B cell (primary cell): ENCODE measurements around the gene PINLYP. TPM values are rescaled to one million over a fixed set of nuclear protein-coding genes. Genes with fewer than 3 reads are reported as not detected.

Source experiments
- ATAC-seq: fragments of 200-7000 bp; cut with Tn5 transposase; one replicate; pipeline ENCODE4 v1.10.0; 2021; ENCODE audit warnings: low read depth, mild to moderate bottlenecking, moderate number of reproducible peaks, moderate library complexity
- CTCF ChIA-PET: fragments of 350-600 bp; sonication (Branson Sonifier 250); formaldehyde crosslinking; loops from one replicate; lab custom pipeline; 2021; ENCODE audit warnings: antibody characterized with exemption, inconsistent platforms; lab: Charles Lee
- POLR2A ChIA-PET: fragments of 350-600 bp; sonication (Branson Sonifier 250); formaldehyde crosslinking; loops from one replicate; lab custom pipeline; 2021; ENCODE audit warnings: antibody characterized with exemption; lab: Charles Lee
- DNase-seq: peaks from one replicate; pipeline ENCODE4 v3.0.0; 2013
- H2AFZ ChIP-seq: 2 replicates; pipeline ENCODE4 v1.6.1; 2012; ENCODE audit warnings: mild to moderate bottlenecking, low read depth, low read length; ENCODE audit not compliant: insufficient read depth, poor library complexity, severe bottlenecking
- H3K27ac ChIP-seq, 2 donors: 1 replicate in 1 of 2; 2 replicates in 1 of 2; pipeline ENCODE4 v1.5.1; 2012 to 2013; ENCODE audit warnings: low read length in 2 of 2, mild to moderate bottlenecking in 2 of 2, moderate library complexity in 1 of 2
- H3K27me3 ChIP-seq, 4 experiments: fragments of 200-600 bp in 1 of 4; sonication (generic) in 1 of 4; replicated peaks in 1 of 4; 1 replicate in 2 of 4; 2 replicates in 2 of 4; pipeline versions ENCODE4 v1.6.1 to v1.7.0; 2013 to 2016; ENCODE audit warnings: low read length in 3 of 4, mild to moderate bottlenecking in 2 of 4, mixed read lengths in 1 of 4, moderate library complexity in 1 of 4; ENCODE audit not compliant: insufficient read depth in 4 of 4, control insufficient read depth in 3 of 4; ENCODE audit errors: control extremely low read depth in 1 of 4
- H3K36me3 ChIP-seq, 2 experiments: replicated peaks in 1 of 2; 1 replicate in 1 of 2; 2 replicates in 1 of 2; pipeline versions ENCODE4 v1.6.1 to v1.7.1; 2013; ENCODE audit warnings: low read length in 1 of 2; ENCODE audit not compliant: insufficient read depth in 2 of 2, control insufficient read depth in 1 of 2; ENCODE audit errors: control extremely low read depth in 1 of 2, extremely low read depth in 1 of 2
- H3K4me1 ChIP-seq, 2 donors: fragments of 200-600 bp in 1 of 2; sonication (generic) in 1 of 2; 1 replicate in 1 of 2; 2 replicates in 1 of 2; pipeline versions ENCODE4 v1.5.1 to v1.6.1; 2013 to 2017; ENCODE audit warnings: low read length in 2 of 2; ENCODE audit not compliant: control insufficient read depth in 2 of 2, insufficient read depth in 2 of 2
- H3K4me2 ChIP-seq: replicated peaks from 2 replicates; pipeline ENCODE3; 2012; ENCODE audit warnings: mild to moderate bottlenecking, low read depth, low read length; ENCODE audit not compliant: poor library complexity, severe bottlenecking
- H3K4me3 ChIP-seq, 5 experiments: fragments of 200-600 bp in 1 of 5; sonication (generic) in 1 of 5; 1 replicate in 3 of 5; 2 replicates in 2 of 5; pipeline versions ENCODE4 v1.5.1 to v1.7.0; 2011 to 2016; ENCODE audit warnings: low read length in 4 of 5, mild to moderate bottlenecking in 4 of 5, low read depth in 2 of 5, control low read depth in 1 of 5, moderate library complexity in 1 of 5; ENCODE audit not compliant: insufficient read depth in 1 of 5; ENCODE audit errors: control extremely low read depth in 1 of 5, extremely low read depth in 1 of 5
- H3K79me2 ChIP-seq: fragments of 200-600 bp; sonication (generic); one replicate; pipeline ENCODE4 v1.6.0; 2016; ENCODE audit warnings: low read length; ENCODE audit not compliant: control insufficient read depth, insufficient read depth
- H3K9ac ChIP-seq: fragments of 200-600 bp; sonication (generic); 2 replicates; pipeline ENCODE4 v1.6.1; 2017; ENCODE audit warnings: mild to moderate bottlenecking, low read length, moderate library complexity
- H3K9me3 ChIP-seq, 3 donors: one replicate each; pipeline versions ENCODE4 v1.6.1 to v1.7.1; 2013; ENCODE audit warnings: low read length in 2 of 3; ENCODE audit not compliant: control insufficient read depth in 2 of 3, insufficient read depth in 1 of 3; ENCODE audit errors: control extremely low read depth in 1 of 3
- H4K20me1 ChIP-seq: 2 replicates; pipeline ENCODE4 v1.6.0; 2012; ENCODE audit warnings: mild to moderate bottlenecking, low read length; ENCODE audit not compliant: insufficient read depth, control insufficient read depth, poor library complexity, severe bottlenecking
- H3K27ac Mint-ChIP-seq: one replicate; pipeline ENCODE4 v1.8.0; 2021; ENCODE audit warnings: mixed read lengths
- H3K27me3 Mint-ChIP-seq: one replicate; pipeline ENCODE4 v1.8.0; 2021; ENCODE audit warnings: mixed read lengths
- H3K4me1 Mint-ChIP-seq: one replicate; pipeline ENCODE4 v1.8.0; 2021; ENCODE audit warnings: mixed read lengths
- H3K4me3 Mint-ChIP-seq: one replicate; pipeline ENCODE4 v1.8.0; 2021; ENCODE audit warnings: mixed read lengths
- H3K9me3 Mint-ChIP-seq: one replicate; pipeline ENCODE4 v1.8.0; 2022; ENCODE audit warnings: mixed read lengths; ENCODE audit not compliant: insufficient read depth
- CTCF ChIP-seq: fragments of 200-600 bp; IDR thresholded peaks from one replicate; pipeline ENCODE4 v1.8.0; 2022; ENCODE audit warnings: antibody characterized with exemption, mild to moderate bottlenecking
- EZH2 ChIP-seq: IDR thresholded peaks from 2 replicates; pipeline ENCODE4 v1.6.1; 2012; ENCODE audit warnings: borderline replicate concordance, low read depth, mild to moderate bottlenecking, moderate library complexity, low read length; ENCODE audit not compliant: insufficient read depth, poor library complexity, severe bottlenecking
- WGBS: methylation state at CpG from one replicate; pipeline ENCODE4 v1.1.5; 2013; ENCODE audit warnings: missing lambda C conversion rate; ENCODE audit not compliant: insufficient coverage; 5-methylcytosine and 5-hydroxymethylcytosine counted together
- intact Hi-C: fragments of 100-400 bp; cut with micrococcal nuclease; formaldehyde crosslinking; loops from one replicate; pipeline ENCODE4 v1.10.0; 2022
- polyA plus RNA-seq: library from polyadenylated mRNA; depleted of rRNA; stranded (reverse); fragments of >200 nt; gene quantifications from 2 replicates; pipeline ENCODE4 v1.2.3, GENCODE V29; 2012
- total RNA-seq, 2 donors: library from RNA; stranded (reverse); fragments of 120-200 nt in 1 of 2; gene quantifications; 1 replicate in 1 of 2; 2 replicates in 1 of 2; pipeline versions ENCODE4 v1.2.3 to v1.2.4, GENCODE V29; 2013 to 2022

PINLYP gene
- total and polyA plus RNA-seq, 2 donors (not counting 1 experiment from before 2014, with no cell fraction given), result 2.0 to 2.9 TPM

GRCh38 chr19:43628646-43629326 lies 53.2 kb downstream of the PINLYP start:
- no peak for ATAC-seq
- no peak overlapping the region for H3K4me3 Mint-ChIP-seq
- no peak overlapping the region for H3K27ac Mint-ChIP-seq
- H3K27me3 Mint-ChIP-seq, result peaks cover 28% of the 10 kb centered on the region
- ChIA-PET CTCF (interaction anchor here (1.2 to 1.5 kb wide), 2 partner anchors 22 to 182 kb away, joined by 3 to 6 read pairs; no protein-coding TSS in a partner anchor), POLR2A (no interaction called here)
- WGBS, result 90% methylated on average over 2 of the region's 3 CpGs
- H3K9me3 ChIP-seq, result peaks cover 0 to 23% (median 0%) of the 10 kb centered on the region in 3 donors
- no peak overlapping the region for H3K4me2 ChIP-seq
- H2AFZ ChIP-seq, result no peak overlapping the region
- TF ChIP-seq CTCF, result no peak
- no peak overlapping the region for H3K27ac ChIP-seq
- no peaks in the 10 kb centered on the region for H3K79me2 ChIP-seq
- H3K36me3 ChIP-seq, result no peaks in the 10 kb centered on the region
- H4K20me1 ChIP-seq, result peaks cover 3% of the 10 kb centered on the region
- DNase-seq, result no peak
- H3K9me3 Mint-ChIP-seq, result no peaks in the 10 kb centered on the region
- no peak overlapping the region for H3K4me3 ChIP-seq
- intact Hi-C loops, result no loop called here
- no peak overlapping the region for H3K9ac ChIP-seq
- peaks cover 7% of the 10 kb centered on the region for H3K4me1 Mint-ChIP-seq
- H3K4me1 ChIP-seq, result peaks cover 6 to 7% of the 10 kb centered on the region in 2 donors
- H3K27me3 ChIP-seq, result peaks cover 0 to 14% (median 7%) of the 10 kb centered on the region in 4 experiments

- Histone ChIP-seq H3K27ac (no peak overlapping the region), H3K4me2 (no peak overlapping the region), H2AFZ (no peak overlapping the region), H3K36me3 (no peaks in the 10 kb centered on the region), H3K79me2 (no peaks in the 10 kb centered on the region), H3K4me1 (peaks cover 3 to 6% of the 10 kb centered on the region in 2 donors), H4K20me1 (no peaks in the 10 kb centered on the region), H3K4me3 (no peak overlapping the region), H3K27me3 (peaks cover 0 to 26% (median 9%) of the 10 kb centered on the region in 4 experiments), H3K9ac (no peak overlapping the region), H3K9me3 (peaks cover 0 to 6% (median 0%) of the 10 kb centered on the region in 3 donors)
- TF ChIP-seq CTCF (no peak), EZH2 (no peak)
- intact Hi-C loops, result no loop called here
- ATAC-seq (no peak), DNase-seq (no peak)
- H3K27ac Mint-ChIP-seq, result no peak overlapping the region
- no peaks in the 10 kb centered on the region for H3K9me3 Mint-ChIP-seq
- H3K27me3 Mint-ChIP-seq, result peaks cover 27% of the 10 kb centered on the region
- H3K4me3 Mint-ChIP-seq, result no peak overlapping the region
- peaks cover 4% of the 10 kb centered on the region for H3K4me1 Mint-ChIP-seq
- POLR2A ChIA-PET, result no interaction called here
- 91% methylated on average over 3 of the region's 5 CpGs for whole genome bisulfite sequencing
- CTCF ChIA-PET, result no interaction called here
Measured at GRCh38 chr19:43631491-43631890, 55.9 kb downstream of the PINLYP start.
